GM19043 (cell line): ENCODE data around the gene RPS27L.
A peak's percentile ranks its signal among the peaks of the same experiment; 100 is the strongest.

Experiments
- ATAC-seq: cut with Tn5 transposase; IDR thresholded peaks from one replicate; pipeline ENCODE4 v1.9.1; 2021; ENCODE audit warnings: low read depth; ENCODE audit not compliant: unreplicated experiment

The RPS27L gene

DNA sequence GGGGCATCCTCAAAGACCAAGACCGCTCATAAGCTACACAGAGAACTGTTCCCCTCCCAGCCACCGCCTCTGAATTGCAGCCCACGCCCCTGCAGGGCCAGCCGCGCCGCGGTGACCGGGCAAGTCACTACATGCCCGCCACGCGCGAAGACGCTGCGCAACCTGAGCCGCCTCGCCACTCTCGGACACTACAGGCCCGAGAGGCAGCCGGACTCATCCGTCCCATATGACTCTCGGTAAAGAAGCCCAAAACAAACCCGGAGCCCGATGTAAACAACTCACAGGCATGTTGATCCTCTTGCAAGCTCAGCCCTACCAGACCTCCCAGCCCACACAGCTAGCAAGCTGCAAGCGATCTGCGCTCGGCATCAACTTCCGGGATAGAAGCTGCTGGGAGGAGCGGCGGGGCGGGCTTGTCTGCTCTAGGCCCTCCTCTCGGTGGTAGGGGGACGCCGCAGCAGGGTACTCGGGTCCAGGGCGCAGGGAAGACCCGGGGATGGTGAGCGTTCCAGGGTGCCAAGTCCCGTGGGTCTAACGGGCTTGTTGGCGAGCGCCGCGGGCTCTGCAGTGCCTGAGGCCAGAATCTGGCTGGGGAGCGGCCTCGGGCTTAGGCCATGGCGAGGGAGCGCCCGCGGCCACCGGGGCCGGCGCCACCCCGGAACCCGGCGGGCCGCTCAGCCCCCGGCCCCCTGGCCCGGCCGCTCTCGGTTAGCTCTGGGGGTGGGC lies at the start of gene RPS27L:
TSS of gene RPS27L (minus strand) at position 360 of the 726 bp plus-strand sequence. CDS start at position 288, 72 bp downstream.
- peak; percentile 84 for ATAC-seq

DNA sequence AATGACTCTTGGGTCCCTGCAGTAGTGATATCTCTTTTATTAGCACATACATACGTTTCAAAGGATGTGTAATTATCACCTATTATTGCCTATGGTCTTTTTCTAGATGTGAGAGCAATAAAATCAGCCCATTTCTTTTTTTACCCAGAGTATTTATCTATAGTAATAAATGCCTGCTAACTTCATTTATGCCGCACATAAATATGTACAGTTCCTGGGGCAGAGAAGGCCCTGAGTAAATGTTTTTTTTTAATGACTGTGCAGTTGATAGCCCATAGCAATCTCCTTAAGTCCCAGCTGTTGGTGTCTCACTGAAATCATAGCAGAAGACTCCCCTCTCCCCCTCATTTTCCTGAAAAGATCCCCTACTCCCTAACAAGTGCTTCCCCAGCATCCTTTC lies 48.8 kb upstream of the RPS27L start:
- no peak for ATAC-seq

DNA sequence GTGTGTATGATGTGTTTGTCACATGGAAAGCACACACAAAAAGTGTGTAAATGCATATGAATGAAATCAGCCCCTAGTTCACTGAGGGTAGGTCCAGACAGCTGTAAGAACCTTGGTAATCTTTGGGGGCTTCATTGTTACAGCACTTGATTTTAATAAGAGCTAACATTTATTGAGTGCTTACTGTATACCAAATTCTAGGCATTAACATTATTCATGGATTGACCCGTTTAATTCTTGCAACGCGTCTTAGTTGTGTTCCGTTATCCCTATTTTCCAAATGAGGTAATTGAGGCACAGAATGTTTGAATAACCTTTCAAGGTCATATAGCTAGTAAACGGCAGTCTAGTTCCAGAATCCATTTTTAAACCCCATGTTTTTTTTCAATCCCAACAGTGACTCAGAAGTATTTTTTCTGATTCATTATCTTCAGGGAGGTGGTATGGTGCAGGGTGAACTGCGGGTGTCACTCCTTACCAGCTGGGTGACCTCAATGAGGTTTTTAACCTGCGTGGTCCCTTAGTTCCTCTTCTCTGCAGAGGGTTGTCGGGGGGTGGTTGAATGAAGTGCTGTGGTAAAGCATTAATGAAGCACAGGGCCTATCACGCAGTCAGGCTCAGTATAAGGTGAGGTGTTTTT lies 46.3 kb upstream of the RPS27L start:
- peak; percentile 58 for ATAC-seq

DNA sequence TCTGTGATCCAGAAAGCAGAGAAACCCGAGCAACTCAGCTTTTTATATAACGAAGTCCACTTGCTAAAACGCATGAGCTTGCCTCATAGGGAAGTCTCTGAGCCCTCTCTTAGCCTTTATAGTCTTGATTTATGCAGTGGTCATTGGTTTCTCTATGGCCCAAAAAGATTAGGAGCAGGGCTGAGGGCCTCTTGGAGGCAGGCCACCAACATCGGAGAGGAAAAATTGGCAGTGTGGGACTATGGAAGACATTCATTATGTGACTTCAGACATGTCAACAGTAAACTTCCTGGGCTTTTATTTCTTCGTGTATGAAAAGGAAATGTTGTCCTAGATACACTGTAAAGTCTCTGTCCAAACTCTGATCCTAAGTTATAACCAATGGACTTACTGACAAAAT lies 45.6 kb upstream of the RPS27L start:
- ATAC-seq = no peak

DNA sequence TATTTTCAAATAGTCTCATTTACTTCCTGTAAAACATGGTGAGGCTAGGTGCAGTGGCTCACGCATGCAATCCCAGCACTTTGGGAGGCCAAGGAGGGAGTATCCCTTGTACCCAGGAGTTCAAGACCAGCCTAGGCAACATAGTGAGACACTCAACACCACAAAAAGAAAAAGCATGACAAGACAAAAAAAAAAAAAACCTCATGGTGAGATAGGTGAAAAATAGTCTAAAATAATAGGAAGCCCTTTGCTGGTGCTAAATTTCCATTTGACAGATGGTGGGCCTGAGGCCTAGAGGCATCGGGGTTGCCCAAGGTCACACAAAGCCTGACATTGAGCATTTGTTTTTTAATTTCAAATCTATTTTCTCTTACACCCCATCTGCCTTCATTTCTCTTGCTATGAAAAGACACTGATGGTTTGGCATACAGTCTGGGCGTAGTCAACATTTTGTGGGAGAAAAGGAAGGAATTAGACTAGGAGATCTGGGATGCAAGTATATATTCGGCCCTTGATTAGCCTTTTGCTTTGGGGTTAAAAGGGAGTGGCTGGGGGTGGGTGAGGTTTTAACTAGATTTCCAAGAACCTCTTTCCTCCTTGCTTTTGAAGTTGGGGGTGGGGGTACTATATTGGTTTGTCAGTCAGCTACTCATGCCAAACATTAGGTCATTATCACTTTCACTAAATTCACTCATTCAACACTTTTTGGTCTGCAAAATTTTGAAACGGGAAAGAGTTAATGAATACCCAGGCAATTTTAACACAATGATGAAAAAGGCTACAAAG lies 43.4 kb upstream of the RPS27L start:
- no peak for ATAC-seq

DNA sequence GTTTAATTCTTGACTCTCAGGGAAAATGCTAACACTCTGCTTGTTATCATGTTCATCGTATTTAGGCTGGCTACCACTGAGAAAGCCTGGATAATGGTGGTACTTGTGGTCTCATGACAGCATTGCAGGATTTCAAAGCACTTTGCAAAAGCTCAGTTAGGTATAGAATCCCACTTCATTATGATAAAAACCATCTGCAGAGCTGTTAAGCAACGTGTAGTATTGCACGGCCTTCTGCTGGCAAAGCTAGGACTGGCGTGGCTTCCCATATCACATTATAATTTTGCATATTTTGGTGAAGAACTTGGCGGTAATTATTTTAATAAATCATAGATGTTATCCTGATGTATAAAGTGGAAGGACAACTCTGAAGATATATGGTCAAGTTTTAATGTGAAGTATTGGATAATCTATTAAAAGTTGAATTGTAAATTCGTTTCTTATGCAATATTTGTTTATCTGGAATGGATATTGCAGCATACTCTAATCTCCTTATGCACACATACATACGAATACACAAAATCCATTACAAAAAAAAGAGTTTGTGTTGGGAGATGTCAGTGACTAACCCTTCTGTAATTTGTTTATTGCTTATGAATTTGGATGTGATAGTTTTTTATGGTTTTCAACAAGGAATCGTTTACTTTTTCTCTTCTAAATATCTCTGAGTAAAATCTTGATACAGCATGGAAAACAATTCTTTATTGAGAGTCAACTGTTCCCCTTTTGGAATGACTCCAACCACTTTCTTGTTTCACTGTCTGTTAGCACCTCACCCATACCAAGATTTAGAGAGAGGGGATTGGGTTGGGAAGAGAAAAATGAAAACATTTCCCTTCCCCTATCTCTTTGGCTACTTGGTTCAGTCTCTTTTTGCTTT lies 41.3 kb upstream of the RPS27L start:
- no peak for ATAC-seq

DNA sequence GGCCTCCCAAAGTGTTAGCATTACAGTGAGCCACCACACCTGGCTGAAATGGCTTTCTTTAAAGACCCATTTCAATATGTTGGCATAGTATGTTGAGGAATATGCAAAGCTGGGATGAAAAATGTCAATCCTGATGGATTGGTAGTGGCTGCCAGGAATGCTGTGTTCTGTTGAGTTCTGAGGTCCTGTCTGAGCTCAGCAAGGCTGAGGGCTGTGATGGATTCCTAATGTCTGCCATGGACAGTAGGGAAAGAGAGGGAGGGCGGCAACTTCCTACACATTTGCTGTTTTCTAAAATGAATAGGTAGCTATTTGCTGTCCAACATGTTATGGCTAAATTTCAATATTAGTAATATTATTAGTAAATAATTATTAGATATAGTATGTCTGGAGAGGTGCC lies 40.3 kb upstream of the RPS27L start:
- ATAC-seq = no peak

DNA sequence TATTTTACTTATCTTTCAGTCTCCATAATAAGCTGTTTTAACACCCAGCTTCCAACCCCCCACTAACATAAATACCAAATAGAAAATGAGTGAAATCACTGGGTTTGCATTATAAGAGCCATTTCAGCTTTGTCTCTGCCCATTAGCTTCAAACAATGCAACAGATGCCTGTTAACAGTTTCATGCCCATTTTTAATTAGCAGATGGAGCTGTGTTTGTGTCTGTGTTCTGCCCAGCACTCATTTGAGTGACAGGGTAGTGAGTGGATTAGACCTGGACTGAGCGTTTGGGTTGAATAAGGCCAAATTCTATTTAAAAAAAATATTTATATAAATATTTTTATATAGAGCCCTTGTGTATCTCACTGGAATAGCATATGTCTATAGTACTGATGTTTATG lies 39.6 kb upstream of the RPS27L start:
- ATAC-seq = no peak

DNA sequence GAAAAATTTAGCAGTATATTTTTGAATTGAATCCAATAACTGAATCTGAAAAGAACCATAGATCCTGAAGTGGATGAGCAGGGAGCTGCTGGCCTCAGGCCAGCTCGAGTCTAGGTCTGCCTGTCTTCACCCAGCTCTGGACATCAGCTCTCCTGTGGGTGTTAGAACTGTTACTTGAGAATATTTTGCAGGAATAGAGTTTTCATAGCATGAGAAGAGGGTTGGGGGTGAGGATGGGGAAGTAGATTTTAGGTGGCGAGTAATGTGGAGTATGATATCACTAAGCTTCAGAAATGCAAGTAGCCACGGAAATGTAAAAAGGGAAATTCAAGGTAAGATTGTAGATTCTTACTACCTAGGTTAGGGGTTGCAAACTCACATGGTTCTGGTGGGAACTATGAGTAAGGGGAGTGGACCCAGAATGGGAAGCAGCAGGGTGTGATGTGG lies 38.3 kb upstream of the RPS27L start:
- ATAC-seq = no peak

DNA sequence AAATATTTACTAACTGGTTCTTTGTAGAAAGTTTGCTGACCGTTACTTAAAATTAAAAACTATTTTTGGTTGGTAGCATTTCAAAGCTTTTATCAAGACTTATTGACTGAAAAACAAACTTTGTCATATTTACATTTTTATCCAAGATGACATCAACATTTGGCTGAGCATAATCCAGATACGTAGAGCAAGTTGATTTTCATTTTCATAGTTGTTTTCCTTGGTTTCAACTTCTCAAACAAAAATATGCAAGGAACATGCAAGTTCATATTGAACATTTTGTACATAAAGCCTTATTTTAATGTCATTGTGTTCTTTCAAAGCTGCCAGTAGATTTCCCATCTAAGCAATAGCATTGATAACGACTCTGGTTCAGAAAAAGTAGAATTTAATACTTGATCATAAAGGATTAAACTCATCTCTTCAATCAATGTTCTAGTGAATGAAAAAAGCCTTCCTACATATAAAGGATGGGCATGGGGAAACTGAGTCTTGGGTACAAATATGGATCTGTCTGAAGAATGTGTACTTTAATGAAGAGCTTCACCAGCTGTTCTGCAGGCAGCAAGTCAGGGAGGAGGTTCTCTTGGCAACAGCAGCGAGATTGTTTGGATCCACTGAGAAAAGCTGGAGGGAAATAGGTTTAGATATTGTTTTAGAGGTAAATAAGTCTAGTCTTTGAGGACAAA lies 37.7 kb upstream of the RPS27L start:
- ATAC-seq = no peak

DNA sequence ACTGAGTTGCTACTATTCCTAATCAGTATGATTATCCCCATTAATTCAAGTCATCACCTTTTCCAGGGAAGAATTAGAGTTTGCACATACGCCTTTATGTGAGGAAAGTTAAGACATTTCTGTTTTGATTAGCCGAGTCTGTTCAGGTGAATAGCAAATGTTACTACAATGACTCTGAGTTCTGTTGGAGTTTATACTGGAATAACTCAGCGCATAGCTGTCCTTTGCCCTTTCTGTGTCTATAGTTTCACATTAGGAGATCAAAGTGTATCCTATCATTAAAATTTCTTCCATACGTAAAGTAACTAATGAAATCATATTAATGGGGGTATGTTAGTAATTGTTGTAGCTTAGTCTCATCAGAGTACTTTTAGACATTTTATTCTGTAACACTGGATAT lies 37.0 kb upstream of the RPS27L start:
- ATAC-seq = no peak

DNA sequence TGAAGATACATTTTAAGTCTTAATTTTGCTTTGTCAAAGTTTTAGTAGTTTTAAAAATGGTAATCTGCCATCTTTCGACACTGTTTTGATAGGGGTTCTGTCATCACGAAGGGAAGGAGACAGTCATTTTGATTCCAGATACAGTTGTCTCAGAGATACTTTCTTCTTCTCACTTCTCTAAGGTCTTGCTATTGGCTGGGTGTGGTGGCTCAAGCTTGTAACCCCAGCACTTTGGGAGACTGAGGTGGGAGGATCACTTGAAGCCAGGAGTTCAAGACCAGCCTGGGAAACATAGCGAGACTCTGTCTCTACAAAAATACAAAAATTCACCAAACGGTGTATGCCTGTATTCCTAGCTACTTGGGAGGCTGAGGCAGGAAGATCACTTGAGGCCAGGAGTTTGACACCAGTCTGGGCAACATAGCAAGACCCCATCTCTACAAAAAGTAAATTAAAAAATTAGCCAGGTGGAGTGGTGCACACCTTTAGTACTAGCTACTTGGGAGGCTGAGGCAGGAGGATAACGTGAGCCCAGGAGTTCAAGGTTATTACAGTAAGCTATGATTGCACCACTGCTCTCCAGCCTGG lies 35.4 kb upstream of the RPS27L start:
- no peak for ATAC-seq

DNA sequence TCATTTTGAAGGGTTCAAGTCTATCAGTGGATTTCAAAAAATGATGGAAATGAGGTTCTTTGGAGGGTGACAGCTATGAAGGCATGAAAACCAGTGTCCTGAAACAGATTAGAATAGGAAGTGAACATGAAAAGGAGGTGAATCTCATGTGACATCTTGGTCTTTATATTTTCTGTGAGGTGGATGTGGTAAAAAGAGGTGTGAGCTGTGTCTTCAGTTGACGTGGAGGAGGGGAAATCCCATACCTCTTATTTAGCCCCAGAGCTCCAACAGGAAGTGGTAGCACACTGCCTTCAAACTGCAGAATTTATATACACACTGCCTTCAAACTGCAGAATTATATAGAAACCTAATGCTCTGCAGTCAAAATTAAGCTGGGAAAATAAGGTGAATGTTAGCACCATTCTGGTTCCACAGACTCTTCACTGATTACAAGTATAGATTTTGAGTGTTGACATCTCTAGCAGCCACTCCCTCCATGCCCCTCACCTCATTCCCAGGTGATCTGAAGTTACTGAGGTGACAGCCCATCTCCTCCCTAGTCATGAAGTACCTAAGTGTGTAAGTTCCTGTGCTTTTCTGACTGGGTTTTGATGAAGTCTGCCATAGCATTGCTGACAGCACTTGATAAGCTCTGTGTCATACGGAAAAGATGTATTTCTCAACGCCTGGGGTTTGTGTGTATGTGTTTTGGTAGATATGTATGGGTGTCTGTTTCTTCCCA lies 34.8 kb upstream of the RPS27L start:
- peak; percentile 42 for ATAC-seq

DNA sequence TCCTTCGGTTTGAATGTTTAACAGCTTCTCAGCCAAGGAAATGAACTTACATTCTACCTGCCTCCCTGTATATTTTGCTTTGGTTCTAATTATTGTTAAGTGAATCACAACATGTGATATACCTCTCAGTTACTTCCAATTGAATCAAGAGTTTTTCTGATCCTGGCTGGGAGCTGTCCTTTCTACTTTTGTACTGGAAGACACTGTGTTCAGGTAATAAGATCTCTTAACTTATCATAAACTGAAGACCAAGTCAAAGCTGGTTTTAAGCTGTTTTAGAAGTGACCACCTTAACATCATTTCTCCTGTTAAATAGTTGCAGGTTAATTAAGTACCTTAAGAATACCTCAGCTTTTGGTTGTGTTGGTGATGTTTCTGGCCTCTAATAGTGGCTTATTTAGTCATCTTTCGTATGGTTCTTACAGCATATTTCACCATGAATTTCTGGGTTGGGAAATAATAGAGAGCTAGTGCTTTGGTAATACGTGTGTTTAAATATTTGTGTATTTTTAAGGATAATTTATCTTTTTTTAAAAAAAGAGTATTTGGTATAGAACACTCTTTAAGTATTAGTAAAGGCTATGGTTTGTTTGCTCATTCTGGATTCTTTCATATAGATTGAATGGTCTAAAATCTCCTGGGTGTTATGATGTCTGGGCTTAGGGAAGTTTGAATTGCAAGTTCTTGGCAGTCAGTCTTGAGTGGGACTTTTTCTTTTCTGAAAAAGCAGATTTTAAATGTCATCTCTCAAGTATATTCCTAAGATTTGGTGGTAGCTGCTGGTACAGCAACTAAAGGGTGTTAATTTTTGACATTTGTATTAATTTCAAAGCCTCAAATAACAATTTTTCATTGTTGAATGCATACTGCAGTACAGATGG lies 33.7 kb upstream of the RPS27L start:
- no peak for ATAC-seq

DNA sequence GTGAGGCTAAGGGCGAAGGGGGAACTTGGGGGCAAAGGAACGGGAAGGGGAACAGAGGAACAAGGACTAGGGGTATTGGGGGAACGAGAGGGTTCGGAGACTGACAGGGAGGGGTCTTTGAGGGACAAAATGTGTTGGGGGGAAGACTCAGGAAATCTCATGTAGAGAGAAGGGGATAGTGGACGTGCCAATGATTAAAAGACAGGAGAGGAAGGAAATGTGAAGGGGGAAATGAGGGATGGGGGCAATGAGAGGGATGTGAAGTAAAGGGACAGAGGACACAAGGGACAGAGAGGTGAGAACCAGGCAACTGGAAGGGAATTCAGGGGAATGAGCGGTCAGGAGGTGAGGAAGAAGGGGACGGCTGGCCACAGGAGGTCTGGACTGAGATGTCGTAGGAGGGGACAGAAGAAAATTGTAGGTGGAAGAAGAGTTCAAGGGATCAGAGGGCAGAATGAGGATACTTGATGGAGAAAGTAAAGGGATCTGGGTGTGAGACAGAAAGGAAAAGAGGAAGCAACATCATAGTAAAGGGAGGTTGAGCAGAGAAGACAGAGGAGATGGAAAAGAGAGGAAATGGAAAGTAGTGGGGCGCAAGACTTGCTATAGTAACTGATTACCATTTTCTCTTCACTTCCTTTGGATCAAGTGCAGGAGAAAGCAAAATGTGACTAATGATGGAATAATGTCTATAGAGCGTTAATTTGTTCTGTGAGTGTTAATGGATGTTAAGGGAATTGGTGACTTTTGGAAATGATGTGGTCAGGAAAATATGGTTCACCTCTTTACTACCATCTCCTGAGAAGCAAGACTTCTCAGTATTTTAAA lies 32.9 kb upstream of the RPS27L start:
- ATAC-seq = no peak

DNA sequence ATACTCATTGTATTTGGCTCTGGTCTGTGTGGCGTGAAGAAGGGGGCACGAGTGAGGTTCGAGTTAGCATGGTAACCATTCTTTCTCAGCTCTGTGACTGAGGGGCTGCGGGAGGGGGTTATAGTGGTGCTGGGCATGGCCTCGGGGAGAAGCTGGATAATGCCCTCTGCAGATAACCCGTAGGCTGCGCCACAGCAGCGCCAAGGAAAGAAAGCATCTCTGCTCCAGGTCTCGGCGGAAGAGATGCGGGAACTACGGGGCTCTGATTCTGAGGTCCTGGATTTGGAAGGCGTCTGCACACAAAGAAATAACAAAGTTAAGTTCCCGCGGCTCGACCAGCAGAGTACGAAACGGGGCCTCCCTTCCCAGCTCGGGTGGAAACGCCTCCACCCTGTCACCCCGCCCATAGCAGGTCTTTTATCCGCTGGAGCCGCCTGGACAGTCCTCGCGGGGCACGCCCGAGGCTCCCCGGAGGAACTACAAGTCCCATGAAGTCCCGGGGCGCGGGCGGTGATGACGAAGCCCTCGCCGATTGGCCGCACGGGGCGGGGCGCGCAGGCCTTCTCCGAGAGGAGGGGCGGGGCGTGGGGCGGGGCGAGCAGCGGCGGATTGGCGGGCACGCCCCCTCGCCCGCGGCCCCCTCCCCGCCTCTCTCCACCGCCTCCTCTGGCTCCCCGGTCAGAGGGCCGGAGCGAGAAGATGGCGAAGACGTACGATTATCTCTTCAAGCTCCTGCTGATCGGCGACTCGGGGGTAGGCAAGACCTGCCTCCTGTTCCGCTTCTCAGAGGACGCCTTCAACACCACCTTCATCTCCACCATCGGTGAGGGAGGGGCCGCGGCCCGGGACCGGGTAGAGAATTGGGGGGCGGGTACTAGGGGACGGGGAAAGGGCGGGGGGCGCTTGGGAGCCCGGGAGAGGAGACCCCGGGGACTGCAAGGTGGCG lies 31.9 kb upstream of the RPS27L start, which contains the start of gene RAB8B:
TSS of gene RAB8B (plus strand) at position 681 of the 946 bp plus-strand sequence. CDS start at position 700, 19 bp downstream.
- peak; percentile 72 for ATAC-seq
